ENCODE measurements around the gene PRKG2. TPM values are rescaled to one million over a fixed set of nuclear protein-coding genes. Genes with fewer than 3 reads are reported as not detected.
A peak's percentile ranks its signal among the peaks of the same experiment; 100 is the strongest.
"Not testable (repeated sequence)": the region's sequence is repeated elsewhere in the genome, so short reads cannot be mapped to it uniquely, and the experiment has no call there.

Gene PRKG2
- total and polyA plus RNA-seq, 4 donors: 3.3 to 7.2 (median 4.2) TPM

GRCh38 chr4:81165861-81166430 lies 49.1 kb downstream of the PRKG2 start:
- Histone ChIP-seq H3K27ac (ENCODE audit: low read depth, low read length) (no peak overlapping the region), H3K4me1 (ENCODE audit: control insufficient read depth, insufficient read depth, low read length) (no peaks in the 10 kb centered on the region), H3K27me3 (ENCODE audit: control insufficient read depth, insufficient read depth, low read length) (no peaks in the 10 kb centered on the region), H3K36me3 (ENCODE audit: control insufficient read depth, insufficient read depth, low read length) (no peaks in the 10 kb centered on the region), H3K9me3 (ENCODE audit: control insufficient read depth, insufficient read depth, low read length) (no peaks in the 10 kb centered on the region), H3K4me3 (ENCODE audit: low read depth, low read length) (no peak overlapping the region)
- DNase-seq (ENCODE audit: low read depth in 4 of 6, low spot score in 6 of 6): peak in 1 of 6 donors; percentile 53
- WGBS (ENCODE audit: insufficient coverage): no CpG with 5 or more reads among the region's 1 CpG

GRCh38 chr4:81164623-81165416 lies 50.2 kb downstream of the PRKG2 start:
- 73% methylated on average over 3 of the region's 7 CpGs for WGBS (ENCODE audit: insufficient coverage)
- Histone ChIP-seq H3K27me3 (ENCODE audit: control insufficient read depth, insufficient read depth, low read length) (no peaks in the 10 kb centered on the region), H3K27ac (ENCODE audit: low read depth, low read length) (no peak overlapping the region), H3K9me3 (ENCODE audit: control insufficient read depth, insufficient read depth, low read length) (no peaks in the 10 kb centered on the region), H3K4me3 (ENCODE audit: low read depth, low read length) (no peak overlapping the region), H3K36me3 (ENCODE audit: control insufficient read depth, insufficient read depth, low read length) (no peaks in the 10 kb centered on the region), H3K4me1 (ENCODE audit: control insufficient read depth, insufficient read depth, low read length) (no peaks in the 10 kb centered on the region)
- DNase-seq (ENCODE audit: low read depth in 4 of 6, low spot score in 6 of 6): no peak

DNA sequence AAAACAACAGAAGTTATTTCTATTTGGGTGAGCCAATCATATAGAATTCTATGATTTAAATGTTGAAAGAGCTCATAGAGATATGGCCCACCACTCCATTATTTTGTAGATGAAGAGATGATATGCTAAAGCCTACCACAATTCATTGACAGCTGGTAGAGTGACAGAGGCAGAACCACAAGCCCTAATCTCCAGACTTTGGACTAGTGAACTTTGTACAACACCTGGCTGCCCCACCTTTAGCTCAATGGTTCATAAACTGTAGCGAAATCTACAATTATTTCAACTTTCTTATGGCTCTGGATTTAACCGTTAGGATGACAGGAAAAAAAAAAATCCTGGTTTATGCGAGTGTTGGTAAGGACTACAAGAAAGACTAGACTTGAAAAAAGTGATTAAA lies 50.9 kb downstream of the PRKG2 start:
- H3K4me3 ChIP-seq (ENCODE audit: low read depth, low read length): no peak overlapping the region
- no peak for DNase-seq (ENCODE audit: low read depth in 4 of 6, low spot score in 6 of 6)
- no peaks in the 10 kb centered on the region for H3K9me3 ChIP-seq (ENCODE audit: control insufficient read depth, insufficient read depth, low read length)
- WGBS (ENCODE audit: insufficient coverage): no CpG with 5 or more reads among the region's 3 CpGs
- H3K4me1 ChIP-seq (ENCODE audit: control insufficient read depth, insufficient read depth, low read length): no peaks in the 10 kb centered on the region
- no peaks in the 10 kb centered on the region for H3K27me3 ChIP-seq (ENCODE audit: control insufficient read depth, insufficient read depth, low read length)
- H3K36me3 ChIP-seq (ENCODE audit: control insufficient read depth, insufficient read depth, low read length): no peaks in the 10 kb centered on the region
- H3K27ac ChIP-seq (ENCODE audit: low read depth, low read length): no peak overlapping the region

DNA sequence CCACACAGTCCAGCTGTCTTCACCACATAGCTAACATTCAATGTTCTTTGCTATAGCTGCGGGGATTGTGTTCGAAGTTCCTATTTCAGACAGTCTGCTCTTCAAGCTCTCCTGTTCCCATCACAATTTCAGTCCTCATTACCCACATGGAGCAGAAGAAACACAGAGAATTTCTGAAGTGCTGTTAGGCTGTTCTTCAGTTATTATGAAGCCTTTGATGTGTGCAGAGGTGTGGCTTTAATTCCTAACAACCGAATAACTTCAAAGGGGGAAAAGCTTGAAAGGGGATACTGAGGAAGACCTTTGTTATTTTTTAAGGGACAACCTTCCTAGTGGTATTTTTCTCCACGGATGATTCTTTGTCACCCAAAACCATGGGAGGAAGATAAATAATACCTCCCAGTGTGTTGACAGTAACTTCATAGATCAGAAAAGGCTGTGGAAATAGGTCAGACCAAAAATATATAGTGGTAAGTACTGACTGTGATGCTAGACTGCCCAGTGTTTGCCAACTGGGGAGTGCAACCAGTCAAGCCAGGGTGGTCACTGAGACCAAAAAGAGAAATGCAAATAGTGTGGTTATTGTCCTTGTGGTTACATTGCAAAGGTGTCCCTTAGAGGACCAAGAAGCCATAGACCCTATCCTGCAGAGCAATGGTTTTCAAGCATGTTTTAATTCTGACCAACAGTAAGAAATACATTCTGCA lies 52.1 kb downstream of the PRKG2 start:
- Histone ChIP-seq H3K27ac (ENCODE audit: low read depth, low read length) (no peak overlapping the region), H3K36me3 (ENCODE audit: control insufficient read depth, insufficient read depth, low read length) (no peaks in the 10 kb centered on the region), H3K9me3 (ENCODE audit: control insufficient read depth, insufficient read depth, low read length) (no peaks in the 10 kb centered on the region), H3K4me1 (ENCODE audit: control insufficient read depth, insufficient read depth, low read length) (no peaks in the 10 kb centered on the region), H3K27me3 (ENCODE audit: control insufficient read depth, insufficient read depth, low read length) (no peaks in the 10 kb centered on the region), H3K4me3 (ENCODE audit: low read depth, low read length) (no peak overlapping the region)
- DNase-seq (ENCODE audit: low read depth in 4 of 6, low spot score in 6 of 6): no peak
- WGBS (ENCODE audit: insufficient coverage): 100% methylated on average over 1 of the region's 4 CpGs

- not testable (repeated sequence) for H3K4me3 ChIP-seq (ENCODE audit: low read depth, low read length); H3K4me1 ChIP-seq (ENCODE audit: control insufficient read depth, insufficient read depth, low read length); H3K27ac ChIP-seq (ENCODE audit: low read depth, low read length); H3K9me3 ChIP-seq (ENCODE audit: control insufficient read depth, insufficient read depth, low read length); H3K27me3 ChIP-seq (ENCODE audit: control insufficient read depth, insufficient read depth, low read length); H3K36me3 ChIP-seq (ENCODE audit: control insufficient read depth, insufficient read depth, low read length); DNase-seq (ENCODE audit: low read depth in 4 of 6, low spot score in 6 of 6)
- 46% methylated on average over 21 of the region's 30 CpGs for WGBS (ENCODE audit: insufficient coverage)
Observed at GRCh38 chr4:81153714-81154323, 61.2 kb downstream of the PRKG2 start.

GRCh38 chr4:81152839-81153713 lies 61.9 kb downstream of the PRKG2 start:
- Histone ChIP-seq H3K27ac (ENCODE audit: low read depth, low read length) (no peak overlapping the region), H3K36me3 (ENCODE audit: control insufficient read depth, insufficient read depth, low read length) (no peaks in the 10 kb centered on the region), H3K4me3 (ENCODE audit: low read depth, low read length) (no peak overlapping the region), H3K4me1 (ENCODE audit: control insufficient read depth, insufficient read depth, low read length) (no peaks in the 10 kb centered on the region), H3K9me3 (ENCODE audit: control insufficient read depth, insufficient read depth, low read length) (no peaks in the 10 kb centered on the region), H3K27me3 (ENCODE audit: control insufficient read depth, insufficient read depth, low read length) (no peaks in the 10 kb centered on the region)
- no CpG with 5 or more reads among the region's 1 CpG for WGBS (ENCODE audit: insufficient coverage)
- DNase-seq (ENCODE audit: low read depth in 4 of 6, low spot score in 6 of 6): no peak

- DNase-seq (ENCODE audit: low read depth in 4 of 6, low spot score in 6 of 6): peak in 1 of 6 donors; percentile 83
- no peak overlapping the region for H3K4me3 ChIP-seq (ENCODE audit: low read depth, low read length)
- no peaks in the 10 kb centered on the region for H3K4me1 ChIP-seq (ENCODE audit: control insufficient read depth, insufficient read depth, low read length)
- no peaks in the 10 kb centered on the region for H3K27me3 ChIP-seq (ENCODE audit: control insufficient read depth, insufficient read depth, low read length)
- no peaks in the 10 kb centered on the region for H3K9me3 ChIP-seq (ENCODE audit: control insufficient read depth, insufficient read depth, low read length)
- H3K27ac ChIP-seq (ENCODE audit: low read depth, low read length): no peak overlapping the region
- no peaks in the 10 kb centered on the region for H3K36me3 ChIP-seq (ENCODE audit: control insufficient read depth, insufficient read depth, low read length)
Observed at GRCh38 chr4:81149976-81150375, 65.0 kb downstream of the PRKG2 start.

DNA sequence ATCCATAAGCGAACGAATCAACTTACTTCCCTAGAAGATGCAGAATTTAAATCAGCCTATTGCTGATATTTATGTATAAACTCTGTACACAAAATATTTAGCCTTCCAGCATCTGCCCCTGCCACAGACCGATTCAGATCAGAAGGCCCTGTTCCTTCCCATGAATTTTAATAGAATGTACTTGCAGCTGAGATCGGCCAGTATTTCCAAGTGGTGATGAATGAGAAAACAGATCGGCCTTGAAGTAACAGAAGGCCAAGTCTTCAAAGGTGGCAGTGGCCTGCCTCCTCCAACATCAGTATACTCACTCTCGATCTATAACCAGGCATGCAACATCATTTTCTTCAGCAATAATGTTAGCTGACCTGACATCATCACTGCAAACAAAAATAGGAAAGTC lies 66.4 kb downstream of the PRKG2 start:
- 40% methylated on average over 1 of the region's 6 CpGs for WGBS (ENCODE audit: insufficient coverage)
- peak in 2 of 6 donors; percentile 23 to 48 for DNase-seq (ENCODE audit: low read depth in 4 of 6, low spot score in 6 of 6)

DNA sequence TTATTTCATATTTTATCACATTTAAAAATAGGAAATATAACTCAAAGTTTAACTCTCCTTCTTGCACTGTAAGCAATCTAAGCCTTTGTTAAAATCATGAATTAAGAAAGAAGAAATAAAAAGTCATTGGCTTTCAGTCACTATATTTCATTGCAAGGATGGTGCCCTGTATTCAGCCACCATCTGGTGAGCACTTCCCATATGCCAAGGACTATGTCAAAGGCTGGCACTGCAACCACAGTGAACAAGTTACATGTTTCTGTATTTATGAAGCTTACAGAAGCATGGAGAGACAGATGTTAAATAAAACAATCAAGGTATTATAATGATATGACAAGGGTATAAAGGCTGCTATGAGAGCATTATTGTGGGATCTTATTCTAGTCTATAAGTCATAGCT lies 68.6 kb downstream of the PRKG2 start:
- Histone ChIP-seq H3K4me3 (ENCODE audit: low read depth, low read length) (no peak overlapping the region), H3K27me3 (ENCODE audit: control insufficient read depth, insufficient read depth, low read length) (no peaks in the 10 kb centered on the region), H3K27ac (ENCODE audit: low read depth, low read length) (no peak overlapping the region), H3K9me3 (ENCODE audit: control insufficient read depth, insufficient read depth, low read length) (no peaks in the 10 kb centered on the region), H3K36me3 (ENCODE audit: control insufficient read depth, insufficient read depth, low read length) (no peaks in the 10 kb centered on the region), H3K4me1 (ENCODE audit: control insufficient read depth, insufficient read depth, low read length) (no peaks in the 10 kb centered on the region)
- DNase-seq (ENCODE audit: low read depth in 4 of 6, low spot score in 6 of 6): peak in 2 of 6 donors; percentile 25 to 65

More for the DNA sequence above, 66.4 kb downstream of the PRKG2 start:
- Histone ChIP-seq H3K4me1 (ENCODE audit: control insufficient read depth, insufficient read depth, low read length) (no peaks in the 10 kb centered on the region), H3K27ac (ENCODE audit: low read depth, low read length) (no peak overlapping the region), H3K4me3 (ENCODE audit: low read depth, low read length) (no peak overlapping the region), H3K9me3 (ENCODE audit: control insufficient read depth, insufficient read depth, low read length) (no peaks in the 10 kb centered on the region), H3K27me3 (ENCODE audit: control insufficient read depth, insufficient read depth, low read length) (no peaks in the 10 kb centered on the region), H3K36me3 (ENCODE audit: control insufficient read depth, insufficient read depth, low read length) (no peaks in the 10 kb centered on the region)
